ENCODE results near the gene CHCT1.
"Not testable (repeated sequence)": the region's sequence is repeated elsewhere in the genome, so short reads cannot be mapped to it uniquely, and the experiment has no call there.

CHCT1 gene

DNA sequence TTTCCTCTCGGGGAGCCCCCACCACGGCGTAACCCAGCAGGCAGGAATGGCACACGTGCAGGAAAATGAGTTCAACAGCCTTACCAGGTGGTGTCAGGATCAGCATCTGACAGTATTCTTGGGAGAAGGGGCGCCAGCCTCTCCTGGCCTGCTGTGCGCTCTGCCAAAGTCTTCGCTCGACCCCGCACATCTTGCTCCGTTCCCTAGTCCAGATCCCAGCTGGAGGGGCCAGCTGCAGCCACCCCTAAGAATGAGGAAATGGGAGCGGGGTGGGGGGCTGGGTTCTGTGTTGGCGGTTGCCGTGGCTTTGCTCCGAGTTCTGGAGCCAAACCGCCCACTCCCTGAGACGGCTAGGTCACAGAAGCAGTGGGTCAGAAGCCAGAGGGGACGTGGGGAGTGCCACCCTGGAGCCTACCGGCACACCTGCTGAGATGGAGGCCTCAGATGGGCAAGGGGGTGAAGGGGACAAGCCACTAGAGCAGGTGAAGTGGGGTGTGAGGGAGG, at the start of gene CHCT1:
Gene CHCT1, plus strand, starts transcription at position 328 of the 504 bp plus-strand sequence. Its CDS starts 104 bp downstream, at position 432.
- no peak for DNase-seq

DNA sequence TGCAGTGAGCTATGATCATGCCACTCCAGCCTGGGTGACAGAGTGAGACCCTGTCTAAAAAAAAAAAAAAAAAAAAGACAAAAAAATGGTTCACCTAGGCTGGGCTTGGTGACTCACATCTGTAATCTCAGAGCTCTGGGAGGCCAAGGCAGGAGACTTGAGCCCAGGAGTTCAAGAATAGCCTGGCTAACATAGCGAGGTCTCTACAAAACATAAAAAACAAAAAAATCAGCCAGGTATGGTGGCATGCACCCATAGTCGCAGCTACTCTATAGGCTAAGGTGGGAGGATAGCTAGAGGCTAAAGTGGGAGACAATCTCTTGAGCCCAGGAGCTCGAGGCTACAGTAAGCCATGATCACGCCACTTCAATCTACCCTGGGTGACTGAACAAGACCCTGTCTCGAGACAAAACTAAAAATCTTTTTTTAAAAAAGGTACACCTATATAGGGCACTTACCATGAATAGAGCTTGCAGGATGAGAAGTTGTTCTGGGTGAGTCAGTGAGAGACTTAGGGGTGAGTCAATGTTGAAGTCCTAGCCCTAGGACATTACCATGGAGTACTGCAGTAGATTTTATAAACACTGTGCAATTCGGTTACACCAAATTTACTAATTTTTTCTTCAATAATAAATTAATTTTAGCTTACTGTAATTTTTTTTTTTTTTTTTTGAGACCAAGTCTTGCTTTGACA, 49.4 kb upstream of the CHCT1 start:
- no peak for DNase-seq

- not testable (repeated sequence) for DNase-seq
These were observed 44.1 kb upstream of the CHCT1 start for GRCh38 chr17:60378187-60378586.

DNA sequence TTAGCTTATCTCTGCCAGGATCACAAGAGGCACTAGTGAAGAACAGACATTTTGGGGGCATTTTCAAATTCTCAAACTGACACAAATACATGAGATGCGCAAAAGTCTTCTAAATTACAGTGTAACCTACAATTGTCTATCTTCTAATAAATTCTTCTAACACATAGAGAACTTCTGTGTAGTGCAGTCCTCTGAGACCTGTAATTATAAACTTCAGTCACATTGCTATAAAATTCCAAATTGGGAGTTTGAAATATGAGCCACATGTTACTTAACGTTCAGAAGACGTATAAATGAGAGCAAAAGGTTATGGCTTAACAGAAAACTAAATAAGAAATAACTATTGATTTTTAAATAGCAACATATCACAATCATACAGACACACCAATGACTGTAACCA, 42.8 kb upstream of the CHCT1 start:
- DNase-seq, result not testable (repeated sequence)

DNA sequence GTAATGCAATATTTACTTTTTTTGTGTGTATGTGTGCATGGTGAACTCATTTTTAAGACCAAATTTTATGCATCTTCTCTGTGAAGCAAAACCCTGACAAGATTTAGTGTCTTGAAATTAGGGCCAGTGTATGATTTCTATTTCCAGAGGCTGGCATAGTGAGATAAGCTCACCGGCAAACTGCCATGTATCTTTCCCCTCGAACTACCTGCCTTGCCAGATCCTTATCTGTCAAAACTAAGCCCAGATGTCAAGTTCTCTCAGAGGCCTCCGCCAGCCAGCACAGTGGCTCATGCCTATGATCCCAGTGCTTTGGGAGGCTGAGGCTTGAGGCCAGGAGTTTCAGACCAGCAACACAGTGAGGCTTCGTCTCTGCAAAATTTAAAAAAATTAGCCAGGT, 40.3 kb upstream of the CHCT1 start:
- DNase-seq, result no peak

DNA sequence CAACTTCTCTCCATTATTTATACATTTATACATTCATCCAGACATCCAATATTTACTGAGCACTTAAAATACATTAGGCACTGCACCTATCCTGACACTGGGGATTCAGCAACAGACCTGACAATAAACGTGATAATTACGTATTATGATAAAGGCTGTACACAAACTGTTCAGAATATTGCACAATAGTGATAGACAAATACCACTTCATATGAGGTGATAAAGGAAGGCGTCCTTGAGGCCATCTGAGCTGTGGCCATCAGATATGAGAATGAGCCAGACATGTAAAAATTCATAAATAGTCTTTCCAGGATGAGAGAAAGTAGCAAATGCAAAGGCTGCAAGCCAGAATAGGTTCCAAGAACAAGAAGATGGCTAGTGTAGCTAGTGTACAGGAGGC, 38.9 kb upstream of the CHCT1 start:
- DNase-seq, result no peak

DNA sequence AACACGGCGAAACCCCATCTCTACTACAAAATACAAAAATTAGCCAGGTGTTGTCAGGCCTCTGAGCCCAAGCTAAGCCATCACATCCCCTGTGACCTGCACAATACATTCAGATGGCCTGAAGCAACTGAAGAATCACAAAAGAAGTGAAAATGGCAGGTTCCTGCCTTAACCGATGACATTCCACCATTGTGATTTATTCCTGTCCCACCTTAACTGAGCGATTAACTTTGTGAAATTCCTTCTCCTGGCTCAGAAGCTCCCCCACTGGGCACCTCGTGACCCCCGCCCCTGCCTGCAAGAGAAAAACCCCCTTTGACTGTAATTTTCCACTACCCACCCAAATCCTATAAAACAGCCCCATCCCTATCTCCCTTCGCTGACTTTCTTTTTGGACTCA, 37.4 kb upstream of the CHCT1 start:
- DNase-seq, result not testable (repeated sequence)

DNA sequence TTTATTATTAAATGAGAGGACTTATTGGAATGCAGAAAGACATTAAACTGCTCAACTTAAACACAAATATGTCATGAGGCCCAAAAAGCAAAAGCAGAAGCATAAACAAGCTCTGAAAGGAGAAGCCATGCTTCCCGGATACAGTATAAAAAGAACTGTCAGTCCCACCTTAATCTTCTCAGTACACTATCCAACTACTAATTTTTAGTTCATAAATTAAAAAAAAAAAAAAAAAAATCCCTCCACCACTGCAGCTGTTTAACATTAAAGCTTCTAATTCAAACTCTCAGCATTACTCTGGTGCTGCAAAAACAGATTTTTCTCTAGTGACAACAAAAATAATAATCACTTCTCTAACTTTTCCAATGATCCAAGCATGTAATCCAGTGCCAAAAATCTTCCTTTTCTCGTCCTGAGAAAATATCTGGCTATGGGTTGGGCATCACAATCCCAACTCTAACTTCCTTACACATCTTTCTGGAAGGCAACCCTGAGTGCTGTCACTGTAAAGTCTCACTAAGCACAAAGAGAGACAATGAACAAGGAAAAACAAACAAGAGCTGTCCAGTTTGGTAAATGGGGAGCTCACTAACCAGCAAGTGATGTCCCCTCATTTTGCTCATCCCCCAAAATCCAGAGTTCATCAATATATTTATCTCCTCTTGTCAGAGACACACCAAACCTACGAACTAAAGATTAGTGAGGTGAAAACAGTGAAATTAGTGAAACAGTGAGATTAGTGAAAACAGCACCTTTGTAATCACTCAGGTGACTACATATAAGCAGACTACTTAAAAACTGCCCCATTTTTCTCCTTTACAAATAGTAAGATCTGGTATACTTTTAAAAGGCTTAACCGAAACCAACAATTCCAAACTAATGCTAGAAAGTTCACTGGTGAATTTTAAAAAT, 35.9 kb upstream of the CHCT1 start:
- no peak for DNase-seq

DNA sequence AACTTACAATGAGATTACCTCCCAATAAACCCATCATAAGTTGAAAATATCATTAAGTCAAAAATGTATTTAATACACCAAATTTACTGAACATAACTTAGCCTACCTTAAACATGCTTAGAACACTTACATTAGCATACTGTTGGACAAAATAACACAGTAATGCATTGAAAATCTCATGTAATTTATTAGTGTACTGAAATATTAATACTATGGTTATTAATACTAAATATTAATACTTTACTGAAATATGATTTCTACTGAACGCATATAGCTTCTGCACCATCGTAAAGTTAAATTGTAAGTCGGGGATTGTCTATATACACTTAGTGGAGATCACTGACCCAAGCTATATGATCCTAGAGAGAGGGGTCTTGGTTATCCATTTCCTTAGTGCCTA, 34.6 kb upstream of the CHCT1 start:
- no peak for DNase-seq

- DNase-seq, result no peak
These were observed 33.5 kb upstream of the CHCT1 start for GRCh38 chr17:60388742-60389141.

DNA sequence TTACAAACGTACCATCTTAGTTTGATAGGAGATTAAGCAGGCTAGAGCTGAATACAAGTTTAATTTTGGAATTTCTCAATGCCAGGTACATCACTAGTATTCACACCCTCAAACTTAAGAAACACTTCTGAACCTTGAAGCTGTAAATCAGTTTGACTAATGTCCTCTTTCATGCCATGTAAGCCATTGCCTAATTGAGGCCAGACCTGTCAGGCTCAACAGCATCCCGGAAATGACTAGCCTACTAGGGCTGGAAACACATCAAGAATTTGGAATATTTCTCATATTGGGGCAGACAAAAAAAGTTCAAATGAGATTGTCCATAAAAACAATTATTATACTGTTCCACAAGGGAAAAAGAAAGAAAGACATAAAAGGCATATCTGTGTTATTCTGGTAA, 32.1 kb upstream of the CHCT1 start:
- no peak for DNase-seq

GRCh38 chr17:60390925-60391470, 31.3 kb upstream of the CHCT1 start:
- no peak for DNase-seq

DNA sequence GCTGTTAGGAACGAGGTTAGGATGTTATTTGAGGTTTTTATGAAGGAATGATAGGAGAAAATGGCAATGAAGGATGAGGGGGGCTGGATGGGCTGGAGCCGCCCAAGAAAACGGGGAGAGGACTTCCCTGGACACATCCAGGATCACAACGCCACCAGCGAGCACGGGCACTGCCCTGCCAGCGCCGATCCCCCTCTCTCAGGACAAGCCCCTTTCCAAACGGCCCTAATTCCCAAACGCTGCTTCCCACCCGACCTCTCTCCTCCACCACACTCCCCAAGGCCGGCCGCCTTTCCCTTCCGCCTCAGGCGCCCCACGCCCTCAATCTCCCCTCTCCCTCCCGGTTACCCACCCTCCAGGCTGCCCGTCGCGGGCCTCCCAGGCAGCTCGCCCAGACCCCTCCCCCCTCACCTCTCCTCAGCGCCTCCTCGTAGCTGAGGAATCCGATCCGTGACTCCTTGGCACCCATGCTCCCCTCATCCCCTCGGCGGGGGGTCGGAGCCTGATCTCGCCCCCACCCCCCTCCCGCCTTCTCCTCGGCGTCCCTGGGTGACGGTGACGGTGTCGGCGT, 30.7 kb upstream of the CHCT1 start:
- DNase-seq, result peak; percentile 82

- peak; percentile 97 for DNase-seq
These were observed 30.0 kb upstream of the CHCT1 start, which contains the start of gene USP32 for GRCh38 chr17:60392042-60392844. Gene USP32, minus strand, starts transcription at chr17:60392133. Its CDS starts 194 bp downstream, at chr17:60391939.

DNA sequence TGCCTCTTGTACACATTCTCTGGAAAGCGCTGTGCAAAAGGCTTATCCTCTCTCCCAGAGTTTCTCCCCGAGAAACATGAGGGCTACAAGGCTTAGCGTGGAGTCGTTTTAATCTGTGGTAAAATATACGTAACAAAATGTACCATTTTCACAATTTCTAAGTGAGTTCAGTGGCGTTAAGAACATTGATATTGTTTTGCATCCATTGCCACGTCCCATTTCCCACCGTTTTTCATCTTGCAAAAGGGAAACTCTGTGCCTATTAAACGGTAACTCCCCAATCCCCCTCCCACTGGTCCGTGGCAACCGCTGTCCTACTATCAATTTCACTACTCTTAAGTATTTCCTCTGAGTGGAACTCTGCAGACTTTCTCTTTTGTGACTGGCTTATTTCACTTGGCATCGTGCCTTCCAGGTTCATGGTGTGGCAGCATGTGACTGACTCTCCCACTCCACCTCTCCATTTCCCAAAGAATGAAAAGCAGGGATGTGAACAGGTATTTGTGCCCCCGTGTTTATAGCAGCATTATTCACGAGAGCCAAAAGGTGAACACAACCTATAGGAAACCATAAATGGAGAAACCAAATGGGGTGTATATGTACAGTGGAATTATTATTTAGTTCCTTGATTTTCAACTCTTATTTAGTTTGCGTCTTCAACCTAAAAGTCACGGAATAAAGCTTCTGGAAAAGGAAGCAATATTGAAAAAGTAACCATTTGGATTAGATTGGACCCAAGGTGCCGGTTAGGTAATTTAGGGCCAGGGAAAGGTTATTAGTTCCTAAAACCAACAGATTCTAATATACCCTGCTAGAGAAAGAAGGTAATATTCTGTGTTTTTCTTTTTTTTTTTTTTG, 29.2 kb upstream of the CHCT1 start:
- no peak for DNase-seq

- peak; percentile 3 for DNase-seq
These were observed 28.2 kb upstream of the CHCT1 start for GRCh38 chr17:60393840-60394723.

DNA sequence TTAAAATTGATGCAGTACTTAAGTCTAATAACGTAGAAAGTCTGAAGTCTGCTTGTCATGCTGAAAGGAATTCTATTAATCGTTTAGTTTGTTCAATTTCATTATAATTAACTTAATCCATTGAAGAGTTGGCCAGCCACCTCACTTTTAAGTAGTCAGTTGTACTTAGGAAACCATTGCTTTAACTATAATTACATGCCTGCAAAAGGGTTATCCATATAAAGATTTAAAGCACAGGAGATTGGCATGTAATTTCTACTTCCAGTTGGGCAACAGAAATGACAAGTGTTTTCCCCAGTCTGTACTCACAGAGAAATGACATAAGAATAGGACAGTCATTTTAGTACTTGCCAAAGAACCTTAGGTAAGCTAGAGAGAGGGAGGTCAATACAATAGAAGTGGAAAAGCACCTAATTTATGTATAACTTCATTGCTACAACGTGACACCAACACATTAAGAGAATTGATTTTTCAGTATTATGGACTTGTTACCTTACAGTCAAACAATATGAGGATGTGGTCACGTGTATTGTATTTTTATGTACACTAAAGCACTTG, 26.7 kb upstream of the CHCT1 start:
- DNase-seq, result no peak

GRCh38 chr17:60396412-60396811, 25.9 kb upstream of the CHCT1 start:
- no peak for DNase-seq

- DNase-seq, result no peak
These were observed 23.9 kb upstream of the CHCT1 start for GRCh38 chr17:60398227-60398959.
